Spleen (tissue), 7 donors: ENCODE measurements around the gene ARHGAP5.

ENCODE experiments used
- POLR2A ChIP-seq, 3 donors: fragments of 450-650 bp; IDR thresholded peaks; one replicate each; pipeline ENCODE4 v1.5.1; 2017; ENCODE audit warnings: antibody characterized with exemption in 3 of 3, mild to moderate bottlenecking in 1 of 3
- POLR2AphosphoS5 ChIP-seq, 3 donors: sonication (generic); formaldehyde crosslinking; IDR thresholded peaks; one replicate each; pipeline ENCODE4 v1.5.1; 2017; ENCODE audit warnings: antibody characterized with exemption in 3 of 3
- TF ChIP-seq, protein P1 (sequence below), 11 experiments: fragments of 200-600 bp in 7 of 11; fragments of 450-650 bp in 4 of 11; sonication (generic) in 4 of 11; IDR thresholded peaks in 8 of 11; conservative IDR thresholded peaks in 3 of 11; 1 replicate in 7 of 11; 2 replicates in 4 of 11; pipeline versions ENCODE4 v1.4.0 to v1.8.0; 2016 to 2021; ENCODE audit warnings: antibody characterized with exemption in 11 of 11, inconsistent platforms in 4 of 11, mild to moderate bottlenecking in 1 of 11
- donor health status: DM: no; HTN: no; CAD: no; lungs with moderate emphysema.
- donor health status: DM: no; HTN: no; CAD: no.
- donor health status: DM: no; HTN: no; CAD: no.

DNA sequence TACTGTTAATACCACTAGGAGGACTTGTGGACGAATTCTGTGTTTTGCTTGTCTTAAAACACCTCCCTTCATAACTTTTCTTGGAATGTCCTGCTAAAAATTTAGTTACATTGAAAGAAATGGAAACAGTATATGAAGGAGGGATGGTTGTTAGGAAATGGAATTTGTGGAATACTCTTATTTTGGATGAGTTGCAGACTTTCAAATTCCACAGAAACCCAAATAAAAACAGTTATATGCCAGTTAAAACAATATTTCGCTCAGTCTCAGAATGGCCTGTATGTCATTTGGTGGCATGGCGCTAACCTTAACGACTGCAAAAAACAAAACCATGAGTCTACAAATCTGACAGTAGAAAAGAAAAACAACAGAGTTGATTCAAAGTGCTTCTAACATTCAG is 12.2 kb upstream of the ARHGAP5 start:
- TF ChIP-seq POLR2AphosphoS5 (IDR thresholded peaks at IDR 0.05), result no peak
- no peak for TF ChIP-seq POLR2A (IDR thresholded peaks at IDR 0.05)
- TF ChIP-seq, protein P1, sequence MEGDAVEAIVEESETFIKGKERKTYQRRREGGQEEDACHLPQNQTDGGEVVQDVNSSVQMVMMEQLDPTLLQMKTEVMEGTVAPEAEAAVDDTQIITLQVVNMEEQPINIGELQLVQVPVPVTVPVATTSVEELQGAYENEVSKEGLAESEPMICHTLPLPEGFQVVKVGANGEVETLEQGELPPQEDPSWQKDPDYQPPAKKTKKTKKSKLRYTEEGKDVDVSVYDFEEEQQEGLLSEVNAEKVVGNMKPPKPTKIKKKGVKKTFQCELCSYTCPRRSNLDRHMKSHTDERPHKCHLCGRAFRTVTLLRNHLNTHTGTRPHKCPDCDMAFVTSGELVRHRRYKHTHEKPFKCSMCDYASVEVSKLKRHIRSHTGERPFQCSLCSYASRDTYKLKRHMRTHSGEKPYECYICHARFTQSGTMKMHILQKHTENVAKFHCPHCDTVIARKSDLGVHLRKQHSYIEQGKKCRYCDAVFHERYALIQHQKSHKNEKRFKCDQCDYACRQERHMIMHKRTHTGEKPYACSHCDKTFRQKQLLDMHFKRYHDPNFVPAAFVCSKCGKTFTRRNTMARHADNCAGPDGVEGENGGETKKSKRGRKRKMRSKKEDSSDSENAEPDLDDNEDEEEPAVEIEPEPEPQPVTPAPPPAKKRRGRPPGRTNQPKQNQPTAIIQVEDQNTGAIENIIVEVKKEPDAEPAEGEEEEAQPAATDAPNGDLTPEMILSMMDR (IDR thresholded peaks at IDR 0.05 in 8 of 11, conservative IDR thresholded peaks at IDR 0.05 in 3 of 11), result no peak
